HepG2 (cell line): ENCODE data around the gene TMCC2. TPM values are rescaled to one million over a fixed set of nuclear protein-coding genes. Genes with fewer than 3 reads are reported as not detected.

Experiments
- ARNT ChIP-seq: fragments of 450-650 bp; IDR thresholded peaks from 2 replicates; pipeline ENCODE4 v1.6.1; 2017
- HDAC2 ChIP-seq: sonication (generic); formaldehyde crosslinking; IDR thresholded peaks from 2 replicates; pipeline ENCODE4 v1.4.0; 2020; ENCODE audit warnings: missing genetic modification reagents
- MAF1 ChIP-seq: sonication (generic); formaldehyde crosslinking; IDR thresholded peaks from 2 replicates; pipeline ENCODE4 v1.5.0; 2020; ENCODE audit warnings: missing genetic modification reagents, borderline replicate concordance
- MIER2 ChIP-seq: IDR thresholded peaks from 2 replicates; pipeline ENCODE4 v1.6.1; 2016; ENCODE audit warnings: missing biosample characterization, missing genetic modification reagents
- NFRKB ChIP-seq: fragments of 450-650 bp; IDR thresholded peaks from 2 replicates; pipeline ENCODE4 v1.6.1; 2017
- NFYB ChIP-seq: sonication (generic); formaldehyde crosslinking; IDR thresholded peaks from 2 replicates; pipeline ENCODE4 v1.4.0; 2020; ENCODE audit warnings: missing genetic modification reagents
- POLR2AphosphoS2 ChIP-seq: IDR thresholded peaks from 2 replicates; pipeline ENCODE4 v1.6.1; 2011; ENCODE audit warnings: low read depth, low read length, improper control_type of control experiment
- POLR2G ChIP-seq: fragments of 200-400 bp; formaldehyde crosslinking; IDR thresholded peaks from 2 replicates; pipeline ENCODE4 v1.6.1; 2018; ENCODE audit warnings: mild to moderate bottlenecking, low read depth, low read length, moderate library complexity
- RBM39 ChIP-seq: fragments of 200-400 bp; formaldehyde crosslinking; IDR thresholded peaks from one replicate; pipeline ENCODE4 v1.6.1; 2018; ENCODE audit warnings: antibody characterized with exemption, mild to moderate bottlenecking, low read depth, low read length; ENCODE audit not compliant: poor library complexity, severe bottlenecking
- SRSF4 ChIP-seq: fragments of 200-400 bp; formaldehyde crosslinking; IDR thresholded peaks from one replicate; pipeline ENCODE4 v1.6.1; 2018; ENCODE audit warnings: mild to moderate bottlenecking, low read depth, low read length, moderate library complexity; ENCODE audit not compliant: poor library complexity, severe bottlenecking
- ZNF12 ChIP-seq: sonication (generic); formaldehyde crosslinking; IDR thresholded peaks from 2 replicates; pipeline ENCODE4 v1.5.0; 2020; ENCODE audit warnings: missing genetic modification reagents
- ZNF17 ChIP-seq: sonication (generic); formaldehyde crosslinking; IDR thresholded peaks from 2 replicates; pipeline ENCODE4 v1.5.0; 2020; ENCODE audit warnings: mild to moderate bottlenecking, missing genetic modification reagents
- ZNF614 ChIP-seq: IDR thresholded peaks from 2 replicates; pipeline ENCODE4 v1.6.1; 2018; ENCODE audit warnings: missing biosample characterization, missing genetic modification reagents, inconsistent platforms, borderline replicate concordance
- ZNF768 ChIP-seq: sonication (generic); formaldehyde crosslinking; IDR thresholded peaks from 2 replicates; pipeline ENCODE4 v1.4.0; 2020; ENCODE audit warnings: missing genetic modification reagents
- polyA plus RNA-seq, 8 experiments: library from polyadenylated mRNA; depleted of rRNA in 3 of 8; stranded (reverse) in 7 of 8; unstranded in 1 of 8; fragments of >200 nt; fragmentation: Illumina TruSeq in 4 of 8; extraction: Trizol in 4 of 8; gene quantifications; 2 replicates each; pipeline versions ENCODE4 v1.2.1 to v1.2.3, GENCODE V29; 2011 to 2016; ENCODE audit warnings: low read depth in 4 of 8, missing spikeins in 1 of 8, mixed read lengths in 1 of 8; ENCODE audit not compliant: insufficient read depth in 1 of 8
- total RNA-seq, 5 experiments: library from RNA; depleted of rRNA; stranded (reverse); fragments of >200 nt; fragmentation: Illumina TruSeq; extraction: Trizol; gene quantifications; 2 replicates each; pipeline ENCODE4 v1.2.3, GENCODE V29; 2016; ENCODE audit warnings: low read depth in 1 of 5
- TF ChIP-seq, protein P1 (sequence below): sonication (generic); formaldehyde crosslinking; IDR thresholded peaks from 2 replicates; pipeline ENCODE4 v1.8.0; 2023; ENCODE audit warnings: mild to moderate bottlenecking, missing genetic modification reagents
- TF ChIP-seq, protein P2 (sequence below): sonication (generic); formaldehyde crosslinking; IDR thresholded peaks from 2 replicates; pipeline ENCODE4 v1.8.1; 2023; ENCODE audit warnings: mild to moderate bottlenecking, inconsistent platforms, moderate library complexity, missing genetic modification reagents, borderline replicate concordance
- TF ChIP-seq, protein P3 (sequence below): sonication (generic); formaldehyde crosslinking; IDR thresholded peaks from 2 replicates; pipeline ENCODE4 v1.8.1; 2023; ENCODE audit warnings: mild to moderate bottlenecking, missing genetic modification reagents
- TF ChIP-seq, protein P4 (sequence below): sonication (generic); formaldehyde crosslinking; IDR thresholded peaks from 2 replicates; pipeline ENCODE4 v1.5.0; 2020; ENCODE audit warnings: missing genetic modification reagents, mild to moderate bottlenecking, borderline replicate concordance
- TF ChIP-seq, protein P5 (sequence below): sonication (generic); formaldehyde crosslinking; IDR thresholded peaks from 2 replicates; pipeline ENCODE4 v1.9.0; 2022; ENCODE audit warnings: low read depth, missing genetic modification reagents
- TF ChIP-seq, protein P6 (sequence below): sonication (generic); formaldehyde crosslinking; IDR thresholded peaks from 2 replicates; pipeline ENCODE4 v1.8.1; 2022; ENCODE audit warnings: low read depth, mild to moderate bottlenecking, missing genetic modification reagents

TMCC2 gene
- total and polyA plus RNA-seq, 2 of the 13 experiments (the other 11 are each of a cell fraction or from before 2014, with no cell fraction given), result 0.12 to 0.24 TPM

DNA sequence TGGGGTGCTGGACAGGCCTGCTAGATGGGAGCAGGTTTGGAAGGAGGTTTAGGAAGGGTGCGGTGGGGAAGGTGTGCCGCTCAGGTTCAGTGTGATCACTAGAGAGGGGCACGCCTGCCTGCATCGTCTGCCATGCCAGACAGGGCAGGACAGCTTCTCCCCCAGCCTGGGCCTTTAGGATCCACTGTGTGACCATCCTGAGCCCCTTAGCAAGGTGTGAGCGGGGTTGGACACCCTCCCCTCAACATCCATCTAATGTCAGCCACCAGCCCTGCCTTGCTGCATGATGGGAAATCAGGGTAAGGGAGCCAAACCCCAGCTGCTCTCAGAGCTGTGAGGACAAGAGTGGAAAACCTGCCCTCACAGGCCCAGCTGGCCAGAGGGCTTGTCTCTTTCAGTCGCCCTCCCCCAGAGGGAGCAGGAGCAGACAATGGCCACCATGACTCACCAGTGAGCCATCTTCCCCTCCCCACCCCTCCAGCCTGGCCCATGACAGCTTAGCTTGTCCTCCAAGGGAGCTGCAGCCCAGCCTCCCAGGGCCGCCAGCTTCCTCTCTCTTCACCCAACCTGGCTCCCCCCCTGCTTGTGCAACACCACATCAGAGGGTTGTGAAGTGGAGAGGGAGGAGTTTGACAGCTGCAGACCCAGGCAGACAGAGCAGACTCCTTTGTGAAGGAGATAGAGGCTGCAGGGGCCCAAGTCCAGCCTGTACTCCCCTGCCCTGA lies 56.8 kb downstream of the TMCC2 start (continued):
- TF ChIP-seq, protein P1, sequence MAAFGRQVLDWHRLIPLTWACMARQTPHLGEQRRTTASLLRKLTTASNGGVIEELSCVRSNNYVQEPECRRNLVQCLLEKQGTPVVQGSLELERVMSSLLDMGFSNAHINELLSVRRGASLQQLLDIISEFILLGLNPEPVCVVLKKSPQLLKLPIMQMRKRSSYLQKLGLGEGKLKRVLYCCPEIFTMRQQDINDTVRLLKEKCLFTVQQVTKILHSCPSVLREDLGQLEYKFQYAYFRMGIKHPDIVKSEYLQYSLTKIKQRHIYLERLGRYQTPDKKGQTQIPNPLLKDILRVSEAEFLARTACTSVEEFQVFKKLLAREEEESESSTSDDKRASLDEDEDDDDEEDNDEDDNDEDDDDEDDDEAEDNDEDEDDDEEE (CRISPR knock-in tag), result peak; percentile 79; the same call in 1 of the 2 replicates
- TF ChIP-seq, protein P2, sequence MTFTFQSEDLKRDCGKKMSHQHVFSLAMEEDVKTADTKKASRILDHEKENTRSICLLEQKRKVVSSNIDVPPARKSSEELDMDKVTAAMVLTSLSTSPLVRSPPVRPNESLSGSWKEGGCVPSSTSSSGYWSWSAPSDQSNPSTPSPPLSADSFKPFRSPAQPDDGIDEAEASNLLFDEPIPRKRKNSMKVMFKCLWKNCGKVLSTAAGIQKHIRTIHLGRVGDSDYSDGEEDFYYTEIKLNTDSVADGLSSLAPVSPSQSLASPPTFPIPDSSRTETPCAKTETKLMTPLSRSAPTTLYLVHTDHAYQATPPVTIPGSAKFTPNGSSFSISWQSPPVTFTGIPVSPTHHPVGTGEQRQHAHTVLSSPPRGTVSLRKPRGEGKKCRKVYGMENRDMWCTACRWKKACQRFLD (CRISPR knock-in tag), result no peak
- TF ChIP-seq ZNF768 (CRISPR knock-in tag) (peak; percentile 25; the same call in 1 of the 2 replicates), NFRKB (no peak), ZNF614 (CRISPR knock-in tag) (peak; percentile 85; the same call in 1 of the 2 replicates), MAF1 (CRISPR knock-in tag) (no peak), POLR2AphosphoS2 (no peak), HDAC2 (CRISPR knock-in tag) (peak; percentile 78; the same call in 1 of the 2 replicates), NFYB (CRISPR knock-in tag) (no peak), SRSF4 (no peak), RBM39 (no peak), MIER2 (peak; percentile 68; the same call in 1 of the 2 replicates), ZNF12 (no peak; the same call in 1 of the 2 replicates), ZNF17 (CRISPR knock-in tag) (no peak), ARNT (no peak), POLR2G (no peak)
- TF ChIP-seq, protein P3, sequence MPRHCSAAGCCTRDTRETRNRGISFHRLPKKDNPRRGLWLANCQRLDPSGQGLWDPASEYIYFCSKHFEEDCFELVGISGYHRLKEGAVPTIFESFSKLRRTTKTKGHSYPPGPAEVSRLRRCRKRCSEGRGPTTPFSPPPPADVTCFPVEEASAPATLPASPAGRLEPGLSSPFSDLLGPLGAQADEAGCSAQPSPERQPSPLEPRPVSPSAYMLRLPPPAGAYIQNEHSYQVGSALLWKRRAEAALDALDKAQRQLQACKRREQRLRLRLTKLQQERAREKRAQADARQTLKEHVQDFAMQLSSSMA (CRISPR knock-in tag), result peak; percentile 40; the same call in 1 of the 2 replicates
- TF ChIP-seq, protein P4, sequence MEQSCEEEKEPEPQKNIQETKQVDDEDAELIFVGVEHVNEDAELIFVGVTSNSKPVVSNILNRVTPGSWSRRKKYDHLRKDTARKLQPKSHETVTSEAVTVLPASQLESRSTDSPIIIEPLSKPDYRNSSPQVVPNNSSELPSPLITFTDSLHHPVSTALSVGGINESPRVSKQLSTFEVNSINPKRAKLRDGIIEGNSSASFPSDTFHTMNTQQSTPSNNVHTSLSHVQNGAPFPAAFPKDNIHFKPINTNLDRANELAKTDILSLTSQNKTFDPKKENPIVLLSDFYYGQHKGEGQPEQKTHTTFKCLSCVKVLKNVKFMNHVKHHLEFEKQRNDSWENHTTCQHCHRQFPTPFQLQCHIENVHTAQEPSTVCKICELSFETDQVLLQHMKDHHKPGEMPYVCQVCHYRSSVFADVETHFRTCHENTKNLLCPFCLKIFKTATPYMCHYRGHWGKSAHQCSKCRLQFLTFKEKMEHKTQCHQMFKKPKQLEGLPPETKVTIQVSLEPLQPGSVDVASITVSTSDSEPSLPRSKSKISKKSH (CRISPR knock-in tag), result no peak; the same call in 1 of the 2 replicates
- TF ChIP-seq, protein P5, sequence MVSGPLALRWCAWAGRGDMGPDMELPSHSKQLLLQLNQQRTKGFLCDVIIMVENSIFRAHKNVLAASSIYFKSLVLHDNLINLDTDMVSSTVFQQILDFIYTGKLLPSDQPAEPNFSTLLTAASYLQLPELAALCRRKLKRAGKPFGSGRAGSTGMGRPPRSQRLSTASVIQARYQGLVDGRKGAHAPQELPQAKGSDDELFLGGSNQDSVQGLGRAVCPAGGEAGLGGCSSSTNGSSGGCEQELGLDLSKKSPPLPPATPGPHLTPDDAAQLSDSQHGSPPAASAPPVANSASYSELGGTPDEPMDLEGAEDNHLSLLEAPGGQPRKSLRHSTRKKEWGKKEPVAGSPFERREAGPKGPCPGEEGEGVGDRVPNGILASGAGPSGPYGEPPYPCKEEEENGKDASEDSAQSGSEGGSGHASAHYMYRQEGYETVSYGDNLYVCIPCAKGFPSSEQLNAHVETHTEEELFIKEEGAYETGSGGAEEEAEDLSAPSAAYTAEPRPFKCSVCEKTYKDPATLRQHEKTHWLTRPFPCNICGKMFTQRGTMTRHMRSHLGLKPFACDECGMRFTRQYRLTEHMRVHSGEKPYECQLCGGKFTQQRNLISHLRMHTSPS, result 0 out of 2 replicates have a peak, but pooled peaks have one; percentile 48
- TF ChIP-seq, protein P6, sequence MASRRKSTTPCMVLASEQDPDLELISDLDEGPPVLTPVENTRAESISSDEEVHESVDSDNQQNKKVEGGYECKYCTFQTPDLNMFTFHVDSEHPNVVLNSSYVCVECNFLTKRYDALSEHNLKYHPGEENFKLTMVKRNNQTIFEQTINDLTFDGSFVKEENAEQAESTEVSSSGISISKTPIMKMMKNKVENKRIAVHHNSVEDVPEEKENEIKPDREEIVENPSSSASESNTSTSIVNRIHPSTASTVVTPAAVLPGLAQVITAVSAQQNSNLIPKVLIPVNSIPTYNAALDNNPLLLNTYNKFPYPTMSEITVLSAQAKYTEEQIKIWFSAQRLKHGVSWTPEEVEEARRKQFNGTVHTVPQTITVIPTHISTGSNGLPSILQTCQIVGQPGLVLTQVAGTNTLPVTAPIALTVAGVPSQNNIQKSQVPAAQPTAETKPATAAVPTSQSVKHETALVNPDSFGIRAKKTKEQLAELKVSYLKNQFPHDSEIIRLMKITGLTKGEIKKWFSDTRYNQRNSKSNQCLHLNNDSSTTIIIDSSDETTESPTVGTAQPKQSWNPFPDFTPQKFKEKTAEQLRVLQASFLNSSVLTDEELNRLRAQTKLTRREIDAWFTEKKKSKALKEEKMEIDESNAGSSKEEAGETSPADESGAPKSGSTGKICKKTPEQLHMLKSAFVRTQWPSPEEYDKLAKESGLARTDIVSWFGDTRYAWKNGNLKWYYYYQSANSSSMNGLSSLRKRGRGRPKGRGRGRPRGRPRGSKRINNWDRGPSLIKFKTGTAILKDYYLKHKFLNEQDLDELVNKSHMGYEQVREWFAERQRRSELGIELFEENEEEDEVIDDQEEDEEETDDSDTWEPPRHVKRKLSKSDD, result peak; percentile 69; the same call in 1 of the 2 replicates
